Fibroblast of peridontal ligament (primary cell): ENCODE data around the gene KLF15.

Source experiments
- DNase-seq: peaks from one replicate; pipeline ENCODE4 v3.0.0-alpha.2; 2010; ENCODE audit errors: extremely low read depth

KLF15 gene

GRCh38 chr3:126389112-126389793 is 32.0 kb upstream of the KLF15 start:
- DNase-seq: peak; percentile 65

- DNase-seq: no peak
Measured at GRCh38 chr3:126381966-126382365, 24.8 kb upstream of the KLF15 start.

- no peak for DNase-seq
Measured at GRCh38 chr3:126380011-126380768, 23.0 kb upstream of the KLF15 start.

- no peak for DNase-seq
Measured at GRCh38 chr3:126378341-126378751, 21.1 kb upstream of the KLF15 start.

- DNase-seq: no peak
Measured at GRCh38 chr3:126377211-126377610, 20.0 kb upstream of the KLF15 start.

GRCh38 chr3:126376444-126376843 is 19.2 kb upstream of the KLF15 start:
- DNase-seq: no peak

- no peak for DNase-seq
Measured at GRCh38 chr3:126375835-126376331, 18.7 kb upstream of the KLF15 start.

GRCh38 chr3:126373682-126374601 is 16.7 kb upstream of the KLF15 start:
- peak; percentile 60 for DNase-seq

- DNase-seq: no peak
Measured at GRCh38 chr3:126373146-126373613, 16.0 kb upstream of the KLF15 start.

GRCh38 chr3:126372413-126373145 is 15.4 kb upstream of the KLF15 start:
- DNase-seq: no peak

- no peak for DNase-seq
Measured at GRCh38 chr3:126371096-126371705, 14.0 kb upstream of the KLF15 start.

- DNase-seq: no peak
Measured at GRCh38 chr3:126370606-126371005, 13.4 kb upstream of the KLF15 start.

- DNase-seq: no peak
Measured at GRCh38 chr3:126370055-126370454, 12.8 kb upstream of the KLF15 start.

GRCh38 chr3:126369490-126369889 is 12.3 kb upstream of the KLF15 start:
- DNase-seq: no peak

GRCh38 chr3:126367316-126367805 is 10.2 kb upstream of the KLF15 start:
- no peak for DNase-seq

GRCh38 chr3:126365351-126366277 is 8.4 kb upstream of the KLF15 start:
- DNase-seq: no peak

- no peak for DNase-seq
Measured at GRCh38 chr3:126364731-126365301, 7.6 kb upstream of the KLF15 start.

- DNase-seq: no peak
Measured at GRCh38 chr3:126364130-126364695, 7.0 kb upstream of the KLF15 start.

- no peak for DNase-seq
Measured at GRCh38 chr3:126361211-126361610, 4.0 kb upstream of the KLF15 start.
